HG03575 (cell line): ENCODE data around the gene ATG7.
"Not testable (repeated sequence)": the region's sequence is repeated elsewhere in the genome, so short reads cannot be mapped to it uniquely, and the experiment has no call there.

Experiments used
- ATAC-seq: cut with Tn5 transposase; IDR thresholded peaks from one replicate; pipeline ENCODE4 v1.9.1; 2021; ENCODE audit not compliant: unreplicated experiment, insufficient number of reproducible peaks, low FRiP score; ENCODE audit errors: extremely low read depth

Gene ATG7

GRCh38 chr3:11510356-11510755 lies 238.2 kb downstream of the ATG7 start:
- ATAC-seq, result no peak

- ATAC-seq, result not testable (repeated sequence)
Measured at GRCh38 chr3:11511606-11512005, 239.4 kb downstream of the ATG7 start.

- not testable (repeated sequence) for ATAC-seq
Measured at GRCh38 chr3:11513125-11513816, 241.1 kb downstream of the ATG7 start.

GRCh38 chr3:11513817-11514135 lies 241.6 kb downstream of the ATG7 start:
- ATAC-seq, result no peak

GRCh38 chr3:11514191-11514821 lies 242.1 kb downstream of the ATG7 start:
- ATAC-seq, result no peak

- ATAC-seq, result no peak
Measured at GRCh38 chr3:11517601-11518000, 245.4 kb downstream of the ATG7 start.

- ATAC-seq, result no peak
Measured at GRCh38 chr3:11521167-11521566, 249.0 kb downstream of the ATG7 start.

- ATAC-seq, result no peak
Measured at GRCh38 chr3:11522398-11522715, 250.2 kb downstream of the ATG7 start.

- no peak for ATAC-seq
Measured at GRCh38 chr3:11522953-11523571, 250.9 kb downstream of the ATG7 start.

- ATAC-seq, result no peak
Measured at GRCh38 chr3:11523572-11524101, 251.4 kb downstream of the ATG7 start.

GRCh38 chr3:11526121-11526520 lies 253.9 kb downstream of the ATG7 start:
- ATAC-seq, result not testable (repeated sequence)

- no peak for ATAC-seq
Measured at GRCh38 chr3:11529281-11529680, 257.1 kb downstream of the ATG7 start.

- ATAC-seq, result no peak
Measured at GRCh38 chr3:11530153-11530721, 258.0 kb downstream of the ATG7 start.

- ATAC-seq, result no peak
Measured at GRCh38 chr3:11532931-11533391, 260.8 kb downstream of the ATG7 start.

- no peak for ATAC-seq
Measured at GRCh38 chr3:11534011-11534792, 262.0 kb downstream of the ATG7 start.

- ATAC-seq, result no peak
Measured at GRCh38 chr3:11534793-11535101, 262.6 kb downstream of the ATG7 start.

GRCh38 chr3:11535243-11535960 lies 263.2 kb downstream of the ATG7 start:
- ATAC-seq, result no peak

- ATAC-seq, result no peak
Measured at GRCh38 chr3:11536132-11536935, 264.1 kb downstream of the ATG7 start.
